ENCODE measurements around the gene AGPAT3.
"Not testable (repeated sequence)": the region's sequence is repeated elsewhere in the genome, so short reads cannot be mapped to it uniquely, and the experiment has no call there.

AGPAT3 gene

DNA sequence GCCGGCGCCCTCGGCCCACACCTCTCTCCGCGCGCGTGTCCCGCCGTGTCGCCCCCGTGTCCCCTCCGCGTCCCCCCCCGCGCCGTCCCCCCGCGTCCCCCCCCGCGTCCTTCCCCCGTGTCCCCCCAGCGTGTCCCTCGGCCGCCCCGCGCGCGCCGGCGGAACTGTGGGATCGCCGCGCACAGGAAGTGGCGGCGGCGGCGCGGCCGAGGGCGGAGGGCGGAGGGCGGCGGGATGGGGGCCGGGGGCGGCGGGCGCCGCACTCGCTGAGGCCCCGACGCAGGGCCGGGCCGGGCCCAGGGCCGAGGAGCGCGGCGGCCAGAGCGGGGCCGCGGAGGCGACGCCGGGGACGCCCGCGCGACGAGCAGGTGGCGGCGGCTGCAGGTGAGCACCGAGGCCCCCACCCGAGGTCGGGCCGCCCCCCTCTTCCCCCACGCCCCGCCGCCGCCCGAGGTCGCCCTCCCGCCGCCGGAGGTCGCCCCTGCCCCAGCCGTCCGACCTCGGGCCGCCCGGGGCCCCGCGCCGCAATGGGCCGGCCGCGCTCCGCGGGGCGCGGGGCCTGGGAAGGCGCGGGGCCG is at the start of gene AGPAT3:
AGPAT3 (plus strand) TSS at position 262 of the 578 bp plus-strand sequence. CDS start 94,459 bp downstream, outside the sequence.
- H3K9me3 ChIP-seq (ENCODE audit: control insufficient read depth in 1 of 2, low read length in 2 of 2) = no peaks in the 10 kb centered on the region
- H3K9ac ChIP-seq (ENCODE audit: low read depth in 1 of 2, low read length in 2 of 2) = peak within 1 kb of the TSS; percentile 43 to 74
- peaks cover 4 to 6% of the 10 kb centered on the region in 2 donors for H3K36me3 ChIP-seq (ENCODE audit: control insufficient read depth in 1 of 2, insufficient read depth in 2 of 2, low read length in 2 of 2)
- H3K4me3 ChIP-seq (ENCODE audit: low read depth in 1 of 2, low read length in 2 of 2) = peak within 1 kb of the TSS; percentile 70 to 71
- peak within 1 kb of the TSS; percentile 77 for H3K27ac ChIP-seq (ENCODE audit: low read depth, low read length)
- peaks cover 36% of the 10 kb centered on the region in 2 donors for H3K4me1 ChIP-seq (ENCODE audit: control insufficient read depth in 1 of 2, insufficient read depth in 2 of 2, low read length in 2 of 2)
- H3K27me3 ChIP-seq (ENCODE audit: control insufficient read depth in 1 of 2, insufficient read depth in 2 of 2, low read length in 2 of 2) = no peaks in the 10 kb centered on the region

DNA sequence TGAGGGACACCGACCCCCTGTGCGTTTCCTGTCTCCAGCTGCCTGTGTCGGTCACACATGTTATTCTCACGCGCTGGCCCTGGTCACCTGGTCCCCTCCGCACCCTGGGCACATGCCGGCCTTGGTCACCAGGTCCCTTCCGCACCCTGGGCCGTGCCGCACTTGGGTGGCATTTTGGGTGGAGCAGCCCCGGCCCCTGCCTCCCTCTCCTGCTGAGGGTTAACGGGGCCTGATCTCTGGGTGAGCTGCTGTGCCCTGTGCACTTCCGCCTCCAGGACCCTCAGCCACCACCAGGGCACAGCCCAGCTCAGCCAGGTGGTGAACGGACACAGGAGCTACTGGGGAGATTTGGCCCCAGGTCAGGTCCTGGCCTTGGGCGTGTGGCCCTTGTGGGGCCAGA is 49.0 kb upstream of the AGPAT3 start:
- no peak overlapping the region for H3K9ac ChIP-seq (ENCODE audit: low read depth in 1 of 2, low read length in 2 of 2)
- no peaks in the 10 kb centered on the region for H3K36me3 ChIP-seq (ENCODE audit: control insufficient read depth in 1 of 2, insufficient read depth in 2 of 2, low read length in 2 of 2)
- H3K4me1 ChIP-seq (ENCODE audit: control insufficient read depth in 1 of 2, insufficient read depth in 2 of 2, low read length in 2 of 2) = peaks cover 17 to 21% of the 10 kb centered on the region in 2 donors
- H3K27me3 ChIP-seq (ENCODE audit: control insufficient read depth in 1 of 2, insufficient read depth in 2 of 2, low read length in 2 of 2) = no peaks in the 10 kb centered on the region
- H3K27ac ChIP-seq (ENCODE audit: low read depth, low read length) = no peak overlapping the region
- no peak overlapping the region for H3K4me3 ChIP-seq (ENCODE audit: low read depth in 1 of 2, low read length in 2 of 2)
- H3K9me3 ChIP-seq (ENCODE audit: control insufficient read depth in 1 of 2, low read length in 2 of 2) = peaks cover 6 to 7% of the 10 kb centered on the region in 2 donors

- Histone ChIP-seq H3K36me3 (ENCODE audit: control insufficient read depth in 1 of 2, insufficient read depth in 2 of 2, low read length in 2 of 2) (no peaks in the 10 kb centered on the region), H3K4me1 (ENCODE audit: control insufficient read depth in 1 of 2, insufficient read depth in 2 of 2, low read length in 2 of 2) (peaks cover 11 to 15% of the 10 kb centered on the region in 2 donors), H3K9me3 (ENCODE audit: control insufficient read depth in 1 of 2, low read length in 2 of 2) (peaks cover 6 to 7% of the 10 kb centered on the region in 2 donors), H3K9ac (ENCODE audit: low read depth in 1 of 2, low read length in 2 of 2) (no peak overlapping the region), H3K4me3 (ENCODE audit: low read depth in 1 of 2, low read length in 2 of 2) (no peak overlapping the region), H3K27ac (ENCODE audit: low read depth, low read length) (no peak overlapping the region), H3K27me3 (ENCODE audit: control insufficient read depth in 1 of 2, insufficient read depth in 2 of 2, low read length in 2 of 2) (no peaks in the 10 kb centered on the region)
These were observed 48.4 kb upstream of the AGPAT3 start for GRCh38 chr21:43816611-43817071.

DNA sequence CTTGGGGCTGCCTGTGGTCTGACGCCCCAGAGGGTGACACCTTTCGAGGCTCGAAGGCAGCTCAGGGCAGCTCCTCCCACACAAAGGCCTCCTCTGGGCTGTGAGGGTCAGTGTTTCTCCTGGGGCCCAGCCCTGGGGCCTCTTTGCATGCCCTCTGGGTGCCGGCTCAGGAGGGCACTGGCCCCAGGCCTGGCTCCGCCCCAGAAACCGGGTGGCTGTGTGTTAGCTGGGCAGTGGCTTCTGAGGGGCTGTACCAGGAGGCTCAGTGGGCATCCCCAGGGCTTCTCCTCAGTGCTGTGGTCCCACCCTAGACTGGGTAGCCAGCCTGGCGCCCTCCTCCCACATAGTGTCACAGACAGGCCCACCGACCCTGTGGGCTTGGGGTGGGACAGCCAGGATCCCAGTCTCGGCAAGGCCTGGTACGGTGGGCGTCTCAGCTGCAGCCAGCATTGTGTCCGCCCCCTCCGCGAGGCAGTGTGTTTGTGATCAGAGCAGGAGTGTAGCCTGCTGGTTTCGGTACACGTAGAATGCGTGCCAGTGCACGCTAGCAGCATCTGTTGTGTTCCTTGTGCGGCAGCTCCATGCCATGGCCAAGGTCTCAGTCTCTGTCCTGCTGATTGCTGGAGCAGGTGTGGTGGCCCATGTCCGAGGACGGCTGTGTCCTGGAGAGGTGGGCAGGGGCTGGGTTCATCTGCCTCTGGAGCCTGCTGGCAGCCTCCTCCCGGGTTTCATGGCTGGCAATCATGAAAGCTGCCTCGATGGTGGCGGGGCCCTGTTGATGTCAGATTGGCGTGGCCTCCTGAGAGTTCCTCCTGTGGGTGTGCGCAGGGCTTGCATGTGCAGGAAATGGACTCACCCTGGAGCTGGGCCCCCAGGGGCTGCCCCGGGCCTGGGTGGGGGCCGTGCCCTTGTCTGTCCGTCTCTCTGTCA is 47.6 kb upstream of the AGPAT3 start:
- Histone ChIP-seq H3K36me3 (ENCODE audit: control insufficient read depth in 1 of 2, insufficient read depth in 2 of 2, low read length in 2 of 2) (no peaks in the 10 kb centered on the region), H3K9ac (ENCODE audit: low read depth in 1 of 2, low read length in 2 of 2) (no peak overlapping the region), H3K27me3 (ENCODE audit: control insufficient read depth in 1 of 2, insufficient read depth in 2 of 2, low read length in 2 of 2) (no peaks in the 10 kb centered on the region), H3K4me1 (ENCODE audit: control insufficient read depth in 1 of 2, insufficient read depth in 2 of 2, low read length in 2 of 2) (peaks cover 3 to 7% of the 10 kb centered on the region in 2 donors), H3K27ac (ENCODE audit: low read depth, low read length) (no peak overlapping the region), H3K9me3 (ENCODE audit: control insufficient read depth in 1 of 2, low read length in 2 of 2) (peaks cover 6 to 7% of the 10 kb centered on the region in 2 donors), H3K4me3 (ENCODE audit: low read depth in 1 of 2, low read length in 2 of 2) (no peak overlapping the region)

GRCh38 chr21:43818685-43819084 is 46.3 kb upstream of the AGPAT3 start:
- Histone ChIP-seq H3K27ac (ENCODE audit: low read depth, low read length) (no peak overlapping the region), H3K4me1 (ENCODE audit: control insufficient read depth in 1 of 2, insufficient read depth in 2 of 2, low read length in 2 of 2) (peaks cover 0 to 4% of the 10 kb centered on the region in 2 donors), H3K9me3 (ENCODE audit: control insufficient read depth in 1 of 2, low read length in 2 of 2) (peaks cover 6 to 7% of the 10 kb centered on the region in 2 donors), H3K27me3 (ENCODE audit: control insufficient read depth in 1 of 2, insufficient read depth in 2 of 2, low read length in 2 of 2) (no peaks in the 10 kb centered on the region), H3K9ac (ENCODE audit: low read depth in 1 of 2, low read length in 2 of 2) (no peak overlapping the region), H3K36me3 (ENCODE audit: control insufficient read depth in 1 of 2, insufficient read depth in 2 of 2, low read length in 2 of 2) (no peaks in the 10 kb centered on the region), H3K4me3 (ENCODE audit: low read depth in 1 of 2, low read length in 2 of 2) (no peak overlapping the region)

DNA sequence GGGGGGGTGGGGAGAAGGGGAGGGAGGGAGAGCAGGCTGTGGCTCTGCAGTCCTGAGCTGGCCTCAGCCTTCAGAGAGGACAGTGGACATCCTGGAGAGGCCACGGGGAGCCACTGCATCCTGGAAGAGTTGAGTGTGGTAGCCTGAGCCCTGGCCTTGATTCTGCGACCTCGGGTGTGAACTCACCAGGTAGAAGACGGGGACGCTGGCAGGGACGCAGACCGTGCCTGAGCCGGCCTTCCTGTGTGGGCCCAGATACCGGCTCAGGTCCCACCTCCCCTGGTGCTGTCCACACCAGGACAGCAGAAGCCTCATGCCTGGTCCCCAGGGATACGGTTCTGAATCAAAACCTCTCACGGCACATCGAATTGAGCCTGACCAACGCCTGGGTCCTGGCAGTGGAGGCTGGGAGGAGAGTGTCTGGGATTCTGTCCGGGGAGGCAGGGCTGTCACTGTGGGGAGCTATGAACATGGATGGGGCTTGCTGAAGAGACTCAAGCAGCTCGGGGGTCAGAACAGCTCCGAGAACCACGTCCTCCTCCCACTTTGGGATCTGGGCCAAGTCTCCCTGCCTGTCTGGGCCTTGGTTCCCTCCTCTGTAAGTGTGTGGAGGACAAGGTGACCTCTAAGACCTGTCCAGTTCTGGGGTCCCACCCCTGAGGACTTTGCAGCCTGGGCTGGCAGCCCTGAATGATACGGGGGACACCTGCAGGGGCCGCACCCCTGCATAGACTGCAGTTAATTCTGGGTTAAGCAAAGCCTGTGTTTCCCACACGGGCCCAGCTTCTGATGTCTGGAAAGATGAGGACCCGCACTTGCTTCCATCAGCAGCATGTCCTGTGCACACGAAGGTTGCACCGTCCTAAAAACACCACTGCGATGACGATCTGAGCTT is 45.3 kb upstream of the AGPAT3 start:
- Histone ChIP-seq H3K4me3 (ENCODE audit: low read depth in 1 of 2, low read length in 2 of 2) (no peak overlapping the region), H3K9me3 (ENCODE audit: control insufficient read depth in 1 of 2, low read length in 2 of 2) (peaks cover 6 to 7% of the 10 kb centered on the region in 2 donors), H3K4me1 (ENCODE audit: control insufficient read depth in 1 of 2, insufficient read depth in 2 of 2, low read length in 2 of 2) (peaks cover 0 to 4% of the 10 kb centered on the region in 2 donors), H3K36me3 (ENCODE audit: control insufficient read depth in 1 of 2, insufficient read depth in 2 of 2, low read length in 2 of 2) (no peaks in the 10 kb centered on the region), H3K27ac (ENCODE audit: low read depth, low read length) (no peak overlapping the region), H3K9ac (ENCODE audit: low read depth in 1 of 2, low read length in 2 of 2) (no peak overlapping the region), H3K27me3 (ENCODE audit: control insufficient read depth in 1 of 2, insufficient read depth in 2 of 2, low read length in 2 of 2) (no peaks in the 10 kb centered on the region)

DNA sequence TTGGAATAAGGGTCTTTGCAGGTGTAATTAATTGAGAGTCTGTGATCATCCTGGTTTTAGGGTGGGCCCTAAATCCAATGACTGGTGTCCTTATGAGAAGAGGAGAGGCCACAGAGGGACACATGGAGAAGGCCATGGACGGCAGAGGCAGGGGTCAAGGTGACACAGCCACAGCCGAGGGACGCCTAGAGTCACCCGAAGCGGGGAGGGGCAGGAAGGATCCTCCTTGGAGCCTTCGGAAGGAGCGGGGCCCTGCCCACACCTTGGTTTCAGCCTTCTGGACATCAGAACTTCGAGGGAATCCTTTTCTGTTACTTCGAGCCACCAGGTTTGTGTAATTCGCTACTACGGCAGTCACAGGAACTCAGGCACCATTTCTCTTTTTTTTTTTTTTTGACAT is 44.6 kb upstream of the AGPAT3 start:
- no peak overlapping the region for H3K9ac ChIP-seq (ENCODE audit: low read depth in 1 of 2, low read length in 2 of 2)
- peaks cover 0 to 4% of the 10 kb centered on the region in 2 donors for H3K4me1 ChIP-seq (ENCODE audit: control insufficient read depth in 1 of 2, insufficient read depth in 2 of 2, low read length in 2 of 2)
- peaks cover 6 to 7% of the 10 kb centered on the region in 2 donors for H3K9me3 ChIP-seq (ENCODE audit: control insufficient read depth in 1 of 2, low read length in 2 of 2)
- H3K27ac ChIP-seq (ENCODE audit: low read depth, low read length) = no peak overlapping the region
- no peaks in the 10 kb centered on the region for H3K27me3 ChIP-seq (ENCODE audit: control insufficient read depth in 1 of 2, insufficient read depth in 2 of 2, low read length in 2 of 2)
- H3K4me3 ChIP-seq (ENCODE audit: low read depth in 1 of 2, low read length in 2 of 2) = no peak overlapping the region
- H3K36me3 ChIP-seq (ENCODE audit: control insufficient read depth in 1 of 2, insufficient read depth in 2 of 2, low read length in 2 of 2) = no peaks in the 10 kb centered on the region

GRCh38 chr21:43822166-43822565 is 42.9 kb upstream of the AGPAT3 start:
- not testable (repeated sequence) for H3K4me1 ChIP-seq (ENCODE audit: control insufficient read depth in 1 of 2, insufficient read depth in 2 of 2, low read length in 2 of 2); H3K4me3 ChIP-seq (ENCODE audit: low read depth in 1 of 2, low read length in 2 of 2); H3K36me3 ChIP-seq (ENCODE audit: control insufficient read depth in 1 of 2, insufficient read depth in 2 of 2, low read length in 2 of 2); H3K9me3 ChIP-seq (ENCODE audit: control insufficient read depth in 1 of 2, low read length in 2 of 2); H3K9ac ChIP-seq (ENCODE audit: low read depth in 1 of 2, low read length in 2 of 2); H3K27ac ChIP-seq (ENCODE audit: low read depth, low read length)
- H3K27me3 ChIP-seq (ENCODE audit: control insufficient read depth in 1 of 2, insufficient read depth in 2 of 2, low read length in 2 of 2) = peaks cover 6 to 16% of the 10 kb centered on the region in 2 donors

DNA sequence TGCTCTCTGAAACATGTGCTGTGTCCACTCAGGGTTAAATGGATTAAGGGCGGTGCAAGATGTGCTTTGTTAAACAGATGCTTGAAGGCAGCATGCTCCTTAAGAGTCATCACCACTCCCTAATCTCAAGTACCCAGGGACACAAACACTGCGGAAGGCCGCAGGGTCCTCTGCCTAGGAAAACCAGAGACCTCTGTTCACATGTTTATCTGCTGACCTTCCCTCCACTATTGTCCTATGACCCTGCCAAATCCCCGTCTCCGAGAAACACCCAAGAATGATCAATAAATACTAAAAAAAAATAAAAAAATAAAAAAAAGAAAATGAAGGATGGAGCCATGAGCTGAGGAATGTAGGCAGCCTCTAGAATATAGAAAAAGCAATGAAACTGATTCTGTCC is 42.3 kb upstream of the AGPAT3 start:
- not testable (repeated sequence) for H3K4me1 ChIP-seq (ENCODE audit: control insufficient read depth in 1 of 2, insufficient read depth in 2 of 2, low read length in 2 of 2); H3K9me3 ChIP-seq (ENCODE audit: control insufficient read depth in 1 of 2, low read length in 2 of 2); H3K36me3 ChIP-seq (ENCODE audit: control insufficient read depth in 1 of 2, insufficient read depth in 2 of 2, low read length in 2 of 2); H3K27ac ChIP-seq (ENCODE audit: low read depth, low read length); H3K4me3 ChIP-seq (ENCODE audit: low read depth in 1 of 2, low read length in 2 of 2); H3K9ac ChIP-seq (ENCODE audit: low read depth in 1 of 2, low read length in 2 of 2)
- peaks cover 6 to 16% of the 10 kb centered on the region in 2 donors for H3K27me3 ChIP-seq (ENCODE audit: control insufficient read depth in 1 of 2, insufficient read depth in 2 of 2, low read length in 2 of 2)
